Measurements from ENCODE around the gene MBD3.
A peak's percentile ranks its signal among the peaks of the same experiment; 100 is the strongest.

Gene MBD3

DNA sequence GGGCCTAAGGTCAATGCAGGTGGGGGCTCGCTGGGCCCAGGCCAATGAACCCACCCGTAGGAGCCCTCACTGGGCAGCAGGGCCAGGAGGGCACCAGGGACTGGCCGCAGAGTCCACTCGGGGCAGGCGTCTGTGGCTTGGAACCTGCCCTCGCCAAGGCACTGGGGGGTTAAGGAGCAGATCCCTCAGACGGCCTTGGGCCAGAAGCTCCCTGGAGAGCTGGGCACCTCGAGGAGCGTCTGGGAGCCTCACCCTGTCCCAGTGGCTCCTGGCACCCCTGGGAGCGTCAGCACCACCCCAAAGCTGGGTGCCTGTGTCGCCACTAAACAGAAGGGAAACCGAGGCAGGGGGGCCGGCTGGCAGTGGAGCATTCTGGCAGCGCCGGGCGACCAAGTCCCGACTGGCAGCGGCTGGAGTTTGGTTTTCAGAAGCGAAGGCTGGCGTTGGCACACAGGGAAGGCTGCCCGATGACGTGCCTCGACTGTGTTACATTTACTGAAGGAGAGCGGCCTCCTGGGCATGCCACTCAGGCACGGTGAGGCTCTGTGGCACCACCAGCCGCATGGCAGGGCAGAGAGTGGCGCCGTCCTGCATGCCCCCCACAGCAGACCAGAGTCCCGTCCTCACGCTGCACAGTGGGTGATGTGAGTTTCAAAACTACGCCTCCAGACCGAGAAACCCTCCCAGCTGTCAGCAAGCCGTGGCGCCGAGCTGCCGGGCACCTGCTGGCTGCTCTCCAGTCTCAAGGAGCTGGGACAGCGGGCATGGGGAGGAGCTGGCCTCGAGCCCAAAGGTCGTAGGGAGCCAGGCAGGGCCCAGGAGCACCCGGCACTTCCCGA is 15.4 kb downstream of the MBD3 start:
- peaks cover 32% of the 10 kb centered on the region for H3K36me3 Mint-ChIP-seq (ENCODE audit: low read depth)
- no peak for DNase-seq
- no peak overlapping the region for H3K27ac Mint-ChIP-seq
- H3K9me3 Mint-ChIP-seq: no peaks in the 10 kb centered on the region
- peaks cover 6% of the 10 kb centered on the region for H3K4me1 Mint-ChIP-seq
- TF ChIP-seq, protein P1, sequence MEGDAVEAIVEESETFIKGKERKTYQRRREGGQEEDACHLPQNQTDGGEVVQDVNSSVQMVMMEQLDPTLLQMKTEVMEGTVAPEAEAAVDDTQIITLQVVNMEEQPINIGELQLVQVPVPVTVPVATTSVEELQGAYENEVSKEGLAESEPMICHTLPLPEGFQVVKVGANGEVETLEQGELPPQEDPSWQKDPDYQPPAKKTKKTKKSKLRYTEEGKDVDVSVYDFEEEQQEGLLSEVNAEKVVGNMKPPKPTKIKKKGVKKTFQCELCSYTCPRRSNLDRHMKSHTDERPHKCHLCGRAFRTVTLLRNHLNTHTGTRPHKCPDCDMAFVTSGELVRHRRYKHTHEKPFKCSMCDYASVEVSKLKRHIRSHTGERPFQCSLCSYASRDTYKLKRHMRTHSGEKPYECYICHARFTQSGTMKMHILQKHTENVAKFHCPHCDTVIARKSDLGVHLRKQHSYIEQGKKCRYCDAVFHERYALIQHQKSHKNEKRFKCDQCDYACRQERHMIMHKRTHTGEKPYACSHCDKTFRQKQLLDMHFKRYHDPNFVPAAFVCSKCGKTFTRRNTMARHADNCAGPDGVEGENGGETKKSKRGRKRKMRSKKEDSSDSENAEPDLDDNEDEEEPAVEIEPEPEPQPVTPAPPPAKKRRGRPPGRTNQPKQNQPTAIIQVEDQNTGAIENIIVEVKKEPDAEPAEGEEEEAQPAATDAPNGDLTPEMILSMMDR (IDR thresholded peaks at IDR 0.05): no peak
- H3K4me3 Mint-ChIP-seq: no peak overlapping the region
- H3K27me3 Mint-ChIP-seq (ENCODE audit: low read depth, poor library complexity): peaks cover 3% of the 10 kb centered on the region

DNA sequence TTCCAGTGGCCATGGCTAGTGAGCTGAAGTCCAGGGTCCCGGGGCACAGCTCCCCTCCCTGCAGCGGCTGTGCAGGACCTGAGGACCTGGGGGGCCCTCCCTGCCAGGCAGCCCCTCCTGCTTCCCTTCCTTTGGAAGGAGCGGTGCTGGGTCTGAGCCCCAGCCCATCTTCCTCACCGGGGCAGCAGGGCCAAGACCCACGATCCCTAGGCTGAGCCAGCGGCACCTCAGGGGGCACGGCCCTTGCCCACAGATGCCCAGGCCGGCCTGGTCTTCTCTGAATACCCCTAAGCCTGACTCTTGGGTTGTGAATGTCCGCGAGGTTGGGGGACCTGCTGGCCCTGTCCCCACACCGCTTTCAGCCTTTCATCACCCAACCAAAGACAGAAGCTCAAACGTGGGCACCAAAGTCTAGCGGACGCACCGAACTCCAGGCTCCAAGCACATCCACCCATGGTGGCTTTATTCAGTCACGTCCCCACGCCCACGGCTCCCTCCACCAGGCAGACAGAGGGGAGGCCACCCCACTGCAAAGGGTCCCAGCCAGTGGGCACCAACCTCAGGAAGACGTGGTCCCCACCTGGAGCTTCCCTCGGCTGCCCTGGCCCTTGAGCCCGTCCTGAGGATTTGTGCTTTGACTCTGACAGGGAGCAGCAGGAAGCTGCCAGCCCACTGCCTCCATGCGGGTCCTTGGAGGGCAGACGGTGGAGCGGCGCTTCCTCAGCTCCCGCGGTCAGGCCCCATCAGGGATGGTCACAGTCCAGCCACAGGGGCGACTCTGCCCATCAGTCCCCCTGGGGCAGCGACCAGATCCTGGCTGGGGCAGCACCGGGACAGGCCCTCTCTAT is 16.2 kb downstream of the MBD3 start:
- TF ChIP-seq, protein P1 (IDR thresholded peaks at IDR 0.05): no peak
- no peak for DNase-seq
- H3K36me3 Mint-ChIP-seq (ENCODE audit: low read depth): peaks cover 24% of the 10 kb centered on the region
- H3K9me3 Mint-ChIP-seq: no peaks in the 10 kb centered on the region
- peaks cover 6% of the 10 kb centered on the region for H3K4me1 Mint-ChIP-seq
- H3K4me3 Mint-ChIP-seq: no peak overlapping the region
- peaks cover 5% of the 10 kb centered on the region for H3K27me3 Mint-ChIP-seq (ENCODE audit: low read depth, poor library complexity)
- peak overlapping the region; percentile 64 for H3K27ac Mint-ChIP-seq

- Mint-ChIP-seq H3K9me3 (peaks cover under 1% of the 10 kb centered on the region), H3K27ac (peak overlapping the region; percentile 97), H3K4me1 (peaks cover 7% of the 10 kb centered on the region), H3K36me3 (ENCODE audit: low read depth) (peaks cover 18% of the 10 kb centered on the region), H3K27me3 (ENCODE audit: low read depth, poor library complexity) (peaks cover 7% of the 10 kb centered on the region), H3K4me3 (no peak overlapping the region)
- DNase-seq: no peak
- TF ChIP-seq, protein P1 (IDR thresholded peaks at IDR 0.05): no peak
Measured at GRCh38 chr19:1575323-1576241, 17.1 kb downstream of the MBD3 start.

DNA sequence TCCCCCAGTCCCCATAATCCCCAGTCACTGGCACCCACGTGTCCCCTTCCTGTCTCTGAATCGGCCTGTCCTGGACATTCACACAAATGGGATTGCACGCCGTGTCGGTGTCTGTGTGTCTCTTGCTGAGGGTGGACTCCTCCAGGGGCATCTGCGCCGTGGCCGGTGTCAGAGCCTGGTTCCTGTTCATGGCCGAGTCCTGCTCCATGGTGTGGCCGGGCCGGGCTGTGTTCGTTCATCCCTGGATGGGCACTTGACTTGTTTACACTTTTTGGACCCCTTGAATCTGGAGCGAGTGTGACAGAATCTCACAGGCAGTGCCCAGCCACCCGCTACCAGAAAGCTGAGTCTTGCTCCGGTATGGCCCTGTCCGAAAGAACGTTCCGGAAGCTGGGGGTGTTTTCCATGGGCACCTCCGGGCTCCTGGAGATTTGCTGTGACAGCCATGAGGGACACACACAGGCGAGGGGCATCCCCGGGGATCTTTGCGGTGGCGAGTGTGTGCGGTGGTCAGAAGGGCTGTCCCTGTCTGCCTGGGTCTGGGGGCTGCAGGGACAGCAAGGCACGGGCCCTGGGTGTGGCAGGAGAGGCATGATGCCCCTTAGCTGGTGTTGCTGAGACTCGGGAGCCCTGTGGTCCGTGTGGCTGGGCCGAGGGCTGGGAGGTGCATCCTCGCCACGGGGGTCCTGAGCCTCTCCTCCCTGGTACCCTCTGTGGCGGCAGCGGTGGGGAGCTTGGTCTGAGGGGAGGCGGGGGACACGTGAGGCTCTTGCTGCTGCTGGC is 18.1 kb downstream of the MBD3 start:
- H3K27ac Mint-ChIP-seq: peak overlapping the region; percentile 54

More for the DNA sequence above, 18.1 kb downstream of the MBD3 start:
- no peak for DNase-seq
- Mint-ChIP-seq H3K36me3 (ENCODE audit: low read depth) (peaks cover 8% of the 10 kb centered on the region), H3K27me3 (ENCODE audit: low read depth, poor library complexity) (peaks cover 16% of the 10 kb centered on the region), H3K4me3 (no peak overlapping the region), H3K4me1 (peaks cover 15% of the 10 kb centered on the region), H3K9me3 (peaks cover 4% of the 10 kb centered on the region)
- TF ChIP-seq, protein P1 (IDR thresholded peaks at IDR 0.05): no peak

All from nephron progenitor cell (in vitro differentiated cells).